Trophoblast cell (in vitro differentiated cells and primary cell): ENCODE measurements around the gene CLCN2.

Source experiments
- DNase-seq, 2 donors: peaks; one replicate each; pipeline ENCODE4 v3.0.0-alpha.2; 2016
- H2AFZ ChIP-seq: 2 replicates; pipeline ENCODE4 v1.6.1; 2013; ENCODE audit warnings: low read length, moderate library complexity, mild to moderate bottlenecking; ENCODE audit not compliant: insufficient read depth, poor library complexity
- H2AK5ac ChIP-seq: 2 replicates; pipeline ENCODE4 v1.6.1; 2013; ENCODE audit warnings: mild to moderate bottlenecking, low read length
- H2BK120ac ChIP-seq: 2 replicates; pipeline ENCODE4 v1.6.1; 2013; ENCODE audit warnings: low read length, mild to moderate bottlenecking, moderate library complexity; ENCODE audit not compliant: insufficient read depth, poor library complexity
- H2BK12ac ChIP-seq: 2 replicates; pipeline ENCODE4 v1.6.1; 2013; ENCODE audit warnings: mild to moderate bottlenecking, low read length, moderate library complexity
- H2BK5ac ChIP-seq: 2 replicates; pipeline ENCODE4 v1.6.1; 2013; ENCODE audit warnings: low read length, low read depth, moderate library complexity, mild to moderate bottlenecking; ENCODE audit not compliant: poor library complexity
- H3K14ac ChIP-seq: 2 replicates; pipeline ENCODE4 v1.6.1; 2013; ENCODE audit warnings: mild to moderate bottlenecking, low read length
- H3K18ac ChIP-seq: 2 replicates; pipeline ENCODE4 v1.6.1; 2013; ENCODE audit warnings: mild to moderate bottlenecking, low read length
- H3K23ac ChIP-seq: 2 replicates; pipeline ENCODE4 v1.6.1; 2013; ENCODE audit warnings: low read length
- H3K27ac ChIP-seq: 2 replicates; pipeline ENCODE4 v1.5.1; 2013; ENCODE audit warnings: low read depth, mild to moderate bottlenecking, inconsistent platforms, low read length, moderate library complexity
- H3K27me3 ChIP-seq: 2 replicates; pipeline ENCODE4 v1.6.1; 2013; ENCODE audit warnings: inconsistent platforms, mild to moderate bottlenecking, low read length, moderate library complexity; ENCODE audit not compliant: insufficient read depth
- H3K36me3 ChIP-seq, 2 experiments: 1 replicate in 1 of 2; 2 replicates in 1 of 2; pipeline ENCODE4 v1.6.1; 2013; ENCODE audit warnings: low read length in 2 of 2, mild to moderate bottlenecking in 2 of 2, moderate library complexity in 1 of 2; ENCODE audit not compliant: insufficient read depth in 2 of 2, control insufficient read depth in 1 of 2
- H3K4ac ChIP-seq: 2 replicates; pipeline ENCODE4 v1.6.1; 2013; ENCODE audit warnings: low read depth, mild to moderate bottlenecking, low read length, moderate library complexity
- H3K4me1 ChIP-seq, 2 experiments: 1 replicate in 1 of 2; 2 replicates in 1 of 2; pipeline ENCODE4 v1.6.1; 2013; ENCODE audit warnings: low read length in 2 of 2, mild to moderate bottlenecking in 2 of 2, moderate library complexity in 1 of 2; ENCODE audit not compliant: insufficient read depth in 2 of 2, control insufficient read depth in 1 of 2
- H3K4me2 ChIP-seq: 2 replicates; pipeline ENCODE4 v1.6.1; 2013; ENCODE audit warnings: inconsistent platforms, mild to moderate bottlenecking, low read length, moderate library complexity
- H3K4me3 ChIP-seq: 2 replicates; pipeline ENCODE4 v1.5.1; 2013; ENCODE audit warnings: mild to moderate bottlenecking, low read depth, low read length, inconsistent platforms
- H3K79me1 ChIP-seq: one replicate; pipeline ENCODE4 v1.6.1; 2013; ENCODE audit warnings: low read length
- H3K79me2 ChIP-seq: 2 replicates; pipeline ENCODE4 v1.6.1; 2013; ENCODE audit warnings: low read length, mild to moderate bottlenecking; ENCODE audit not compliant: control insufficient read depth, insufficient read depth, poor library complexity
- H3K9ac ChIP-seq: 2 replicates; pipeline ENCODE4 v1.6.1; 2013; ENCODE audit warnings: mild to moderate bottlenecking, low read length
- H3K9me3 ChIP-seq: 2 replicates; pipeline ENCODE4 v1.6.1; 2013; ENCODE audit warnings: low read depth, mild to moderate bottlenecking, control low read depth, inconsistent platforms, low read length; ENCODE audit not compliant: insufficient read depth
- H4K12ac ChIP-seq: 2 replicates; pipeline ENCODE4 v1.6.1; 2013; ENCODE audit warnings: low read depth, mild to moderate bottlenecking, low read length, moderate library complexity
- H4K8ac ChIP-seq: 2 replicates; pipeline ENCODE4 v1.6.1; 2013; ENCODE audit warnings: low read depth, mild to moderate bottlenecking, low read length, moderate library complexity
- H4K91ac ChIP-seq: one replicate; pipeline ENCODE4 v1.6.1; 2013; ENCODE audit warnings: low read depth, mild to moderate bottlenecking, low read length, moderate library complexity
- WGBS: extraction: QIAGEN DNeasy Blood & Tissue Kit; methylation state at CpG from one replicate; pipeline ENCODE4 v1.1.7; 2013; ENCODE audit warnings: missing lambda C conversion rate; ENCODE audit not compliant: insufficient read length, insufficient coverage; ENCODE audit errors: extremely low coverage; 5-methylcytosine and 5-hydroxymethylcytosine counted together

CLCN2 gene

GRCh38 chr3:184332370-184333090, 28.9 kb downstream of the CLCN2 start:
- no CpG with 5 or more reads among the region's 10 CpGs for WGBS

GRCh38 chr3:184328516-184328915, 32.9 kb downstream of the CLCN2 start:
- H4K91ac ChIP-seq = no peak overlapping the region
- no peak overlapping the region for H4K8ac ChIP-seq
- DNase-seq = no peak
- no peak overlapping the region for H2BK5ac ChIP-seq
- H2AK5ac ChIP-seq = no peak overlapping the region
- peaks cover 2% of the 10 kb centered on the region for H3K9me3 ChIP-seq
- no peaks in the 10 kb centered on the region for H3K27me3 ChIP-seq
- no peak overlapping the region for H2AFZ ChIP-seq
- no peaks in the 10 kb centered on the region for H3K79me2 ChIP-seq
- H3K9ac ChIP-seq = no peak overlapping the region
- peaks cover 75 to 89% of the 10 kb centered on the region in 2 experiments for H3K36me3 ChIP-seq
- WGBS = no CpG with 5 or more reads among the region's 3 CpGs
- H3K14ac ChIP-seq = no peak overlapping the region
- H3K27ac ChIP-seq = no peak overlapping the region
- peaks cover 6% of the 10 kb centered on the region for H3K79me1 ChIP-seq
- peaks cover 14 to 15% of the 10 kb centered on the region in 2 experiments for H3K4me1 ChIP-seq
- H2BK120ac ChIP-seq = no peak overlapping the region
- no peak overlapping the region for H2BK12ac ChIP-seq
- no peak overlapping the region for H3K18ac ChIP-seq
- H4K12ac ChIP-seq = no peak overlapping the region
- no peak overlapping the region for H3K4ac ChIP-seq
- H3K23ac ChIP-seq = no peak overlapping the region
- no peak overlapping the region for H3K4me2 ChIP-seq
- no peak overlapping the region for H3K4me3 ChIP-seq

More at GRCh38 chr3:184332370-184333090, 28.9 kb downstream of the CLCN2 start:
- H4K91ac ChIP-seq = peak overlapping the region; percentile 50
- H3K27me3 ChIP-seq = no peaks in the 10 kb centered on the region
- peaks cover 5% of the 10 kb centered on the region for H3K9me3 ChIP-seq
- H3K4me1 ChIP-seq = peaks cover 28 to 33% of the 10 kb centered on the region in 2 experiments
- H3K79me2 ChIP-seq = peaks cover 9% of the 10 kb centered on the region
- H3K4me2 ChIP-seq = peak overlapping the region; percentile 25
- peak overlapping the region; percentile 66 for H3K27ac ChIP-seq
- no peak overlapping the region for H2BK12ac ChIP-seq
- DNase-seq = peak; percentile 80 to 85
- no peak overlapping the region for H2AFZ ChIP-seq
- no peak overlapping the region for H3K4ac ChIP-seq
- no peak overlapping the region for H4K8ac ChIP-seq
- H3K14ac ChIP-seq = peak overlapping the region; percentile 5
- H2BK120ac ChIP-seq = no peak overlapping the region
- H2AK5ac ChIP-seq = no peak overlapping the region
- no peak overlapping the region for H3K9ac ChIP-seq
- H2BK5ac ChIP-seq = peak overlapping the region; percentile 49
- peaks cover 20% of the 10 kb centered on the region for H3K79me1 ChIP-seq
- no peak overlapping the region for H3K4me3 ChIP-seq
- H3K36me3 ChIP-seq = peaks cover 53 to 66% of the 10 kb centered on the region in 2 experiments
- no peak overlapping the region for H4K12ac ChIP-seq
- H3K18ac ChIP-seq = peak overlapping the region; percentile 10
- no peak overlapping the region for H3K23ac ChIP-seq

- Histone ChIP-seq H3K79me2 (no peaks in the 10 kb centered on the region), H3K4me1 (peaks cover 6 to 7% of the 10 kb centered on the region in 2 experiments), H3K27me3 (no peaks in the 10 kb centered on the region), H3K27ac (no peak overlapping the region), H2BK12ac (no peak overlapping the region), H2BK5ac (no peak overlapping the region), H3K18ac (no peak overlapping the region), H4K91ac (no peak overlapping the region), H4K12ac (no peak overlapping the region), H4K8ac (no peak overlapping the region), H2BK120ac (no peak overlapping the region), H3K36me3 (peaks cover 79 to 91% of the 10 kb centered on the region in 2 experiments), H3K9me3 (peaks cover 2% of the 10 kb centered on the region), H3K9ac (no peak overlapping the region), H3K4ac (no peak overlapping the region), H3K4me2 (no peak overlapping the region), H3K23ac (no peak overlapping the region), H2AK5ac (no peak overlapping the region), H3K79me1 (no peaks in the 10 kb centered on the region), H3K4me3 (no peak overlapping the region), H3K14ac (no peak overlapping the region), H2AFZ (no peak overlapping the region)
- DNase-seq = no peak
- no CpG with 5 or more reads among the region's 21 CpGs for WGBS
These were observed 34.2 kb downstream of the CLCN2 start for GRCh38 chr3:184327171-184327570.

- no peaks in the 10 kb centered on the region for H3K27me3 ChIP-seq
- H2AFZ ChIP-seq = no peak overlapping the region
- H3K9me3 ChIP-seq = no peaks in the 10 kb centered on the region
- H3K4ac ChIP-seq = no peak overlapping the region
- no peak overlapping the region for H3K4me3 ChIP-seq
- H3K27ac ChIP-seq = no peak overlapping the region
- peaks cover 79 to 90% of the 10 kb centered on the region in 2 experiments for H3K36me3 ChIP-seq
- H4K8ac ChIP-seq = no peak overlapping the region
- no peaks in the 10 kb centered on the region for H3K4me1 ChIP-seq
- no peak overlapping the region for H2BK12ac ChIP-seq
- WGBS = no CpG with 5 or more reads among the region's 6 CpGs
- no peak for DNase-seq
- H3K14ac ChIP-seq = no peak overlapping the region
- H2BK120ac ChIP-seq = no peak overlapping the region
- no peak overlapping the region for H3K9ac ChIP-seq
- H4K12ac ChIP-seq = no peak overlapping the region
- no peak overlapping the region for H4K91ac ChIP-seq
- H3K23ac ChIP-seq = no peak overlapping the region
- H2BK5ac ChIP-seq = no peak overlapping the region
- H2AK5ac ChIP-seq = no peak overlapping the region
- no peaks in the 10 kb centered on the region for H3K79me1 ChIP-seq
- no peaks in the 10 kb centered on the region for H3K79me2 ChIP-seq
- no peak overlapping the region for H3K18ac ChIP-seq
- H3K4me2 ChIP-seq = no peak overlapping the region
These were observed 35.6 kb downstream of the CLCN2 start for GRCh38 chr3:184325715-184326369.
